BJ (cell line): Measurements from ENCODE around the gene LRP5. TPM values are rescaled to one million over a fixed set of nuclear protein-coding genes. Genes with fewer than 3 reads are reported as not detected.

Experiments
- CTCF ChIA-PET: fragments of 350-600 bp; formaldehyde crosslinking; extraction: SDS; loops from one replicate; lab custom pipeline; 2021; ENCODE audit warnings: antibody characterized with exemption, inconsistent platforms; lab: Yijun Ruan, JAX
- POLR2A ChIA-PET: fragments of 300-600 bp; sonication (Branson Sonifier 250); formaldehyde crosslinking; extraction: SDS; loops from one replicate; lab custom pipeline; 2021; ENCODE audit warnings: antibody characterized with exemption; lab: Charles Lee
- DNase-seq: peaks from one replicate; pipeline ENCODE4 v3.0.0-alpha.2; 2011; ENCODE audit warnings: low read depth
- H3K27me3 ChIP-seq: 2 replicates; pipeline ENCODE4 v1.6.0; 2011; ENCODE audit warnings: low read length; ENCODE audit not compliant: control insufficient read depth, insufficient read depth
- H3K36me3 ChIP-seq: 2 replicates; pipeline ENCODE4 v1.5.1; 2011; ENCODE audit warnings: low read length; ENCODE audit not compliant: control insufficient read depth, insufficient read depth
- H3K4me3 ChIP-seq: 2 replicates; pipeline ENCODE4 v1.5.1; 2011; ENCODE audit warnings: low read depth, mild to moderate bottlenecking, control low read depth, low read length
- CTCF ChIP-seq: IDR thresholded peaks from 2 replicates; pipeline ENCODE4 v1.5.1; 2011; ENCODE audit warnings: low read depth, mild to moderate bottlenecking, control low read depth, inconsistent platforms, low read length, moderate library complexity; ENCODE audit not compliant: insufficient read depth
- polyA plus RNA-seq: library from polyadenylated mRNA; depleted of rRNA; stranded (reverse); fragments of >200 nt; gene quantifications from 2 replicates; pipeline ENCODE4 v1.2.3, GENCODE V29; 2011

The LRP5 gene
- polyA plus RNA-seq, 1 experiment: 11.5 TPM

- Histone ChIP-seq H3K27me3 (no peaks in the 10 kb centered on the region), H3K36me3 (no peaks in the 10 kb centered on the region), H3K4me3 (no peak overlapping the region)
- POLR2A ChIA-PET: no interaction called here
- no peak for DNase-seq
- TF ChIP-seq CTCF: no peak
- CTCF ChIA-PET: interaction anchor here (1.3 to 1.7 kb wide), 3 partner anchors 10 to 49 kb away, joined by 3 to 4 read pairs (median 3); no protein-coding TSS in a partner anchor
These were observed 23.3 kb downstream of the LRP5 start for GRCh38 chr11:68335683-68336082.

GRCh38 chr11:68336716-68337115 lies 24.3 kb downstream of the LRP5 start:
- Histone ChIP-seq H3K27me3 (no peaks in the 10 kb centered on the region), H3K4me3 (no peak overlapping the region), H3K36me3 (no peaks in the 10 kb centered on the region)
- ChIA-PET POLR2A (interaction anchor here (0.7 kb wide), 1 partner anchor 37 kb away, joined by 6 read pairs; no protein-coding TSS in a partner anchor), CTCF (interaction anchor here (1.3 kb wide), 1 partner anchor 47 kb away, joined by 3 read pairs; no protein-coding TSS in a partner anchor)
- DNase-seq: no peak
- no peak for TF ChIP-seq CTCF

- H3K4me3 ChIP-seq: no peak overlapping the region
- no peaks in the 10 kb centered on the region for H3K27me3 ChIP-seq
- no peak for DNase-seq
- POLR2A ChIA-PET: no interaction called here
- no peaks in the 10 kb centered on the region for H3K36me3 ChIP-seq
- CTCF ChIA-PET: interaction anchor here (1.1 kb wide), 1 partner anchor 48 kb away, joined by 3 read pairs; no protein-coding TSS in a partner anchor
- TF ChIP-seq CTCF: no peak
These were observed 25.0 kb downstream of the LRP5 start for GRCh38 chr11:68337399-68337835.

- ChIA-PET CTCF (interaction anchor here (1.1 kb wide), 1 partner anchor 48 kb away, joined by 3 read pairs; no protein-coding TSS in a partner anchor), POLR2A (interaction anchor here (0.6 kb wide), 1 partner anchor 50 kb away, joined by 3 read pairs; no protein-coding TSS in a partner anchor)
- TF ChIP-seq CTCF: no peak
- Histone ChIP-seq H3K4me3 (no peak overlapping the region), H3K27me3 (no peaks in the 10 kb centered on the region), H3K36me3 (no peaks in the 10 kb centered on the region)
- no peak for DNase-seq
These were observed 25.8 kb downstream of the LRP5 start for GRCh38 chr11:68338051-68338780.

- no peak for DNase-seq
- POLR2A ChIA-PET: no interaction called here
These were observed 27.8 kb downstream of the LRP5 start for GRCh38 chr11:68340003-68340767.

More at GRCh38 chr11:68340003-68340767, 27.8 kb downstream of the LRP5 start:
- CTCF ChIA-PET: interaction anchor here (1.2 kb wide), 1 partner anchor 83 kb away, joined by 6 read pairs; no protein-coding TSS in a partner anchor
- TF ChIP-seq CTCF: no peak
- Histone ChIP-seq H3K36me3 (no peaks in the 10 kb centered on the region), H3K4me3 (no peak overlapping the region), H3K27me3 (no peaks in the 10 kb centered on the region)
